HG02588 (cell line): Measurements from ENCODE around the gene ADAM12.

ENCODE experiments used
- ATAC-seq: cut with Tn5 transposase; IDR thresholded peaks from one replicate; pipeline ENCODE4 v1.9.1; 2021; ENCODE audit warnings: mild to moderate bottlenecking, moderate library complexity; ENCODE audit not compliant: unreplicated experiment

Gene ADAM12

DNA sequence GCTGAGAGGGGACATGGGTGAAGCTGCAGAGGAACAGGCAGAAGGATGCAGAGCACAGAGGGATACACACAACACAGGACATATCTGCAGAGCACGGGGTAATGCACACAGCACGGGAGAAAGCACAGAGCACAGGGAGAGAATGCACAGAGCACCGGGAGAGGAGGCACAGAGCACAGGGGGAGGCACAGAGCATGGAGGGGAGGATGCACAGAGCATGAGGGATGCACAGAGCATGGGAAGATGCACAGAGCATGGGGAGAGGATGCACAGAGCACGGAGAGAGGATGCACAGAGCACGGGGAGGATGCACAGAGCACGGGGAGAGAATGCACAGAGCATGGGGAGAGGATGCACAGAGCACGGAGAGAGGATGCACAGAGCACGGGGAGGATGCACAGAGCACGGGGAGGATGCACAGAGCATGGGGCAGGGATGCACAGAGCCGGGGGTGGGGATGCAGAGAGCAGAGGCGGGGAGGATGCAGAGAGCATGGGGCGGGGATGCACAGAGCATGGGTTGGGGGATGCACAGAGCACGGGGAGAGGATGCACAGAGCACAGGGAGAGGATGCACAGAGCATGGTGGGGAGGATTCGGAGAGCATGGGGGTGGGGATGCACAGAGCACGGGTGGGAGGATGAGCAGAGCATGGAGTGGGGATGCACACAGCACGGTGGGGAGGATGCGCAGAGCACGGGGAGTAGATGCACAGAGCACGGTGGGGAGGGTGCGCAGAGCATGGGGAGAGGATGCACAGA, 230.0 kb downstream of the ADAM12 start:
- no peak for ATAC-seq

- ATAC-seq, result no peak
Measured at GRCh38 chr10:126157189-126157588, 231.1 kb downstream of the ADAM12 start.

- no peak for ATAC-seq
Measured at GRCh38 chr10:126156503-126156902, 231.8 kb downstream of the ADAM12 start.

DNA sequence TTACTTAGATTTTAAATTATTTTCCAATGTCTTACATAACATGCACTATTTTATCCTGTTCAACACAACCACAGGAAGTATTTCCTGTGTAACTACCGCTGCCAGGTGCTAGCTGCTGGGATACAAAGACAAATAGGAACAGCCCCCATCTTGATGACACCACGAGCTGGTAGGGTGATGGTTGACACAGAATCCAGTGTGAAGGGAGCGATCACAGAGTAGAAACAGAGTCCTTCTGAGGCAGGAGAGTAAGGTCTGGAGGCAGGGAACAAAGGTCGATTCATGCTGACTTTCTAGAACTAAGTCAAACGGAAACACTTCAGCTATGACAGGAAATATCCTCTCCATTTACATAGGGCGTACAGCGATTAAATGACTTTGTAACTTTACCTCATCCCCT, 232.3 kb downstream of the ADAM12 start:
- no peak for ATAC-seq

DNA sequence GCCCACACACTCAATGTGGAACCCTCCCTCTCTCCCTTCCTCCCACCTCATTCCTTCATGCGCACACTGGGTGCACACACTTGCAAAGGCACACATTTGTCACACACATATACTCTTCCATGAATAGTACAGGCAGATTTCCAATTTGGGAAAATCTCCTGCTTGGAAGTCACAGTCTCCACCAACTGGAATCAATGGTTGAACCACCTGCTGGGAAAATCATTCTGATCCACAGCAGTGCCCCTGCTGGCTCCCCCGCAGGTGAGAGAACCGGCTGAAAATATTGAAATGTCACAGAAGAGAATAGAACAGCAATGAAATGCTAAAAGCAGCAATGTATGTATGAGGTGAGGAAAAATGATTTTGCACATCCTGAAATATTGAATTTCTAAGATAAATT, 232.7 kb downstream of the ADAM12 start:
- ATAC-seq, result no peak

DNA sequence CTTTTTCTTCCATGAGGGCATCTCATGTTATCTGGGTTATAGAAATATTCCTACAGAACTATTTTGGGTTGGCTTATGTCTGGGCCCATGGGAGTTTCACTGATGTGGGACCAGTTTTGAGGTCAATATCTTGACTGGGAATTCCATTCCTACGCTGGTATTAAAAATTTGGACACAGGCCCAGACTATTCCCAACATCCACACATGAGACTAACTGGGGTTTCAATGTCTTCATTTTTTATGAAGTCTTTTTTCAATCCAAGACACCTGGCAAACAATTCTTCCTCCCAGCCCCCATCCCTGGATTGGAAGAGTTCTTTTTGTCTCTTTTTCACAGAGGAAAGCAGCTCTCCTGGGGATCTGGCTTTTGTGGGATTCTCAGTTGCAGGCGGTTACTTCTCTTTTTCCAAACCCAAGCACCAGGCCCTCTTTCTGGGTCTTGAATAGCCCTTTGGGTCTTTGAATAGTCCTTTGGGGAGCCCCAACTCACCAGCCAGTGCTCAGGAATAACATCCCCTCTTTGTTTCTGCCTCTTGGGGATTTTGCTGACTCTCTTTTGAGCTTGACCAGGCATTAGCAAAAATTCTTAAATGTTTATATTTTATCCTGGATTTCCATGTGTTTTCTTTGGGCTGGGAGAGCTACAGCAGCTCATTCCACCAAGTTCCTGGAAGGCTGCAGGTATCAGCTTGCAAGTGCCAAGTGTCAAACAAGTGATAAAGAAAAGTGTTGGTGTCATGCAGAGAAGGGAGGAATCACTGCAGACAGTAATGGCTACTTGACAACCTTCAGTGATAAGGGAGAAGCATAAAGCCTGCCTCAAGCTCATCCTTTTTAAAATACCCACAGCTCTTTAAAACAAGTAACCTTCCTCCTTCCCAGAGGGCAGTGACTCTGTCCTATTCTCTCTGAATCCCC, 234.3 kb downstream of the ADAM12 start:
- ATAC-seq, result no peak

DNA sequence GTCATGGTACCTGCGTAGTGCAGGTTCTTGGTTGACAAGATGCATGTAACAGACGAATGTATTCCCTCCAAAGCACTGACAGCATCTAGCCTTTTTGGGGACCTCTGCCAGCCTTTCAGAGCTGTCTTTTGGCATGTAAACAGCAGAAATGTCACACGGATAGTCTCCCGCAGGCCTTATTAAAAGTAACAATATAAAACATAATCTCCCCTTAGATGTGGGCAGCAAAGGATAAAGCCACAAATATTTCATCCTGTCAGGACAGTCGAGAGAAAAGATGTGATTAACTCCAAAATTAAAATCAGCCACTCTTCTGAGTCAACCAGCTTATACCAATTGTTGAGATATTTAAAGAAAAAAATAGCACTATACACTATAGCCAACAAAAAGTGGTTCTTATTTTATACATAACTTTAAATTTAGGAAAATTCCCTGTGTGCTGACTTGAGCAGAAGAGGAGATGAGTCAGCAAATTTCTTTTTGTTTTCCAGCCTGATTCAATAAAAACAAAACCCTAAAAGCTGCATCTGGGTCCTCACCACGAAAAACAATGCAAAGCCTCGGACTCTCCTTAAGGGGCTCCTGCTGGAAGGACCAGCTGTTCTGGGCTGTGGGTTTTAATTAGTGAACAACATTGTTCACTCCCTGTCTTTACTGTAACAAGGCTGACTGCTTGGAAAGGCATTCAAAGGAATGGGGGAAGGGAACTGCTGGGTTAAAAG, 240.2 kb downstream of the ADAM12 start:
- ATAC-seq, result no peak

DNA sequence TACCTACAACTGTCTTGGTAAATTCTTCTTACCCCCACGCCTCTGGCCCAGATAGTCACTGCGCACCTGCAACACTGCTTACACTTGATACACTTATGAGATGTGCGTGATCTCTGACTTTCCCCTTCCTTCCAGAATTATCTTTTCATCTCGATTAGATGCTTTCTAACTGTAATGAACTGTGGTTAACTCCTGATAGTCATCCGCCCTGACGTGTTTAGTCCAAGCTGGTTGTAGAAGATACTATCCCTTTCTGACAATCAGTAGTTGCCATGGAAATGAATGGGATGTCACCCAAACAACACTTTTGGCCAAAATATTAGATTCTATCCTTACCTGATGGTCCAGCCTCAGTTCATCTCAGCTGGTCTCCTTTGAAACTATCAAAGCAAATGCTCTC, 241.5 kb downstream of the ADAM12 start:
- ATAC-seq, result no peak

- ATAC-seq, result no peak
Measured at GRCh38 chr10:126143117-126143516, 245.2 kb downstream of the ADAM12 start.

DNA sequence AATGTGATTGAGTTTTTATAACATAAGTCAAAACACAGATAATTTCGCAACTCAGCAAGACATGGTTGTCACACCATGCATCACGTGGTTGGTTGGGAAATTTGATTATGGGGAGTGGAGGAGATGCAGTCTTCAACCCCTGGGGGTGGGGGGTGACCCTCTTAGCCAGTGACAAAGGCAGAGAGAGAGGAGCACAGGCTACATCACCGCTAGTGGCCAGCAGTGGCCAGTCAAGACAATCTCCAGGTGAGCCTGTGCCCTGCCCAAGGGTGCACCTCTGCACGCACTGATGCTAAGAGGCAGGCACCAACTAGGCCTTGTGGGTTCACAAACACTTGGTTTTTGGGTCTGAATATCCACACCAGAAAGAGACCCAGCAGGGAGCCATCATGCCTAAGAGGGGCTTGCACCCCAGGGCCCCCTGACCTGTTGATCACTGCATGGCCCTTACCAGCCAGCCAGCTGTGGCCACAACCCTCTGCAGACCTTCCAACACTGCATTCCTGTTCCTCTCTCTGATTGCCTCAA, 247.5 kb downstream of the ADAM12 start:
- ATAC-seq, result no peak

DNA sequence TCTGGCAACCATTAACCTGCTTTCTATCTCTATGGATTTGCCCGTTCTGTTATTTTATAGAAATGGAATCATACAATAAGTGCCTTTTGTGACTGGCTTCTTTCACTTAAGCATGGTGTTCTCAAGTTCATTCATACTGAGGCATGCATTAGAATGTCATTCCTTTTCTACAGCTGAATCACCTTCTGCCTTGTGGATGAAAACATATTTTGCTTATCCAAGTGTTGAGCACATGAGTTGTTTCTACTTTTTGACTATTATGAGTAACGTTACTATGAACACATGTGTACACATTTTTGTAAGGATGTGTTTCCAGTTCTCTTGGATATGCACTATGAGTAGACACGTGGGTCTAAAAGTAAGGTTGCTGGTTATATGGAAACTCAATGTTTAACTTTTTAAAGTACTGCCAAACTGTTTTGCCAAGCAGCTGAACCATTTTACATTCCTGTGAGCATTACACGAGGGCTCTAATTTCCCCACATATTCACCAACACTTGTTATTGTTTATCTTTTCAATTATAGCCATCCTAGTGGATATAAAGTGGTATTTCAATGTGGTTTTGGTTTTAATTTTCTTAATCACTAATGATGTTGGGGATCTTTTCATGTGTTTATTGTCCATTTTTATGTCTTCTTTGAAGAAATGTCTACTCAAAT, 250.6 kb downstream of the ADAM12 start:
- ATAC-seq, result no peak

- ATAC-seq, result no peak
Measured at GRCh38 chr10:126135941-126136595, 252.2 kb downstream of the ADAM12 start.

- ATAC-seq, result no peak
Measured at GRCh38 chr10:126135177-126135576, 253.1 kb downstream of the ADAM12 start.

DNA sequence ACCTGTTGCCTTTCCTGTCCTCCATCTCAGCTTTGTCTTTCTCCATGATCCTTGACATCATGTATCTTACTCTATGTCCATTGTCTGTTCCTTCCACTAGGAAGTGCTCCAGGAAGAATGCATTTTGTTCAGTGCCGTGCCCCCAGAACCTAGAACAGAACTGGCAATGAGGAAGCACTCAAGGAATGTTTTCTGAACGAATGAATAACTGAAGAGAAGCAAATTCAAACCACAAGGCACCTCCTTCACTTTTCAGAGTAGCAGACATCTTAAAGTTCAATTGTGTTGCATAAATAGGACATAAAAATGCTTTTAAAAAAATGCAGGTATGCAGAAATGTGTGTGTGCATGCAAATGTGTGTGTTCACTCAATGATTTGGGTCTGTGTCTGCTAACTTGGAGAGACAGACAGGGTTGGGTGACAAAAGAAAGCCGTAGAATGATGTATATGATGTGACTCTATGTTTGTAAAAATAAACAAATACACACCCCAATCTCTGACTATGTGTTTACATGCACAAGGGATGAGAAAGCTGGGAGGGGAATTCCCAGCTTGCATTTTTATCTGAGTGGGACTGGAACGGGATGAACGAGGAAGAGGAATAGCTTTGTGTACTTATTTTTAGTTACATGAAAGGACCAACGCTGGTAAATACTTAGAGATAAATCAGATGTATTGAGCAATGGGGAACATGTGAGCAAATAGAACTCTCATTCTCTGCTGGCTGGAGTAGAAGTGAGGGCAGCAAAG, 254.2 kb downstream of the ADAM12 start:
- no peak for ATAC-seq

GRCh38 chr10:126133082-126133620, 255.1 kb downstream of the ADAM12 start:
- ATAC-seq, result no peak

DNA sequence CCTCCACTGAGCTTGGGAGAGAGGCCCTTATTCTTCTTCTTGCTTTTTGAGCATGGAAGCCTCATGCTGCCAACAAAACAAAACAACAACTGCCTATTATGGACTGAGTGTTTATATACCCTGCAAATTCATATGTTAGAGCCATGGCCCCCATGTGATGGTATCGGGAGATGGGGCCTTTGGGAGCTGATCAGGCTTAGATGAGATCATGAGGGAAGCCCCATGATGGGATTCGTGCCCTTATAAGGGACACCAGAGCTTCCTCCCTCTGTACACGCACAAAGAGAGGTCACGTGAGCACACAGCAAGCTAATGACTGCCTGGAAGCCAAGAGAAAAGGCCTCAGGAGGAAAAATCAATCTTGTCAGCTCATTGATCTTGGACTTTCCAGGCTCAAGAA, 256.9 kb downstream of the ADAM12 start:
- no peak for ATAC-seq

DNA sequence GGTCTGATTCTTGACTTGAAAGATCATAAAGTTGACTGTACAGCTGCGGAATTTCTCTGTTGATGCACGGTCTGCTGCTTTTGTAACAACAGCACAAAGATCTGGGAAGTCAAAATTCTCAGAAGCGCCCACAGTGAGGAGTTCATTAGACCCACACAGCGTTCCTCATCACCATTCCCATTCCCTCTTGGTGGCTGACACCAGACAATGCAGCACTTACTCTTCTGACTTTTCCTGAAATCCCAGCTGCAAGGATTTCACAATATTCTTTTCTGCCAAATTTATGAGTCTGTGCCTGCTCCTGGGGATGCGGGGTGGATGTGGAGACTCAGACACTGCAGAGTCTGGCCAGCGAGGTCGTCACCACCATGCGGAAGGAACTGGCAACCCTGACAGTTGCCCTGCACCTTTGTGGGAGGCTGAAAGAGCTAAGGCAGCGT, 258.0 kb downstream of the ADAM12 start:
- no peak for ATAC-seq

GRCh38 chr10:126129026-126129425, 259.3 kb downstream of the ADAM12 start:
- no peak for ATAC-seq

DNA sequence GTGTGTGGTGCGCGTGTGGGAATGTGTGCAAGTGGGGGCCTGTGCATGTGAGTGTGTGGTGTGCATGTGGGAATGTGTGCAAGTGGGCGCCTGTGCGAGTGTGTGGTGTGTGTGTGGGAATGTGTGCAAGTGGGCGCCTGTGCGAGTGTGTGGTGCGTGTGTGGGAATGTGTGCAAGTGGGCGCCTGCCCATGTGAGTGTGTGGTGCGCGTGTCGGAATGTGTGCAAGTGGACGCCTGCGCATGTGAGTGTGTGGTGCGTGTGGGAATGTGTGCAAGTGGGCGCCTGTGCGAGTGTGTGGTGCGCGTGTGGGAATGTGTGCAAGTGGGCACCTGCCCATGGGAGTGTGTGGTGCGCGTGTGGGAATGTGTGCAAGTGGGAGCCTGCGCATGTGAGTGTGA, 259.7 kb downstream of the ADAM12 start:
- no peak for ATAC-seq
